ENCODE data around the gene RIPPLY2.

GRCh38 chr6:83824388-83824801, 28.8 kb upstream of the RIPPLY2 start:
- TF ChIP-seq POLR2AphosphoS5 (IDR thresholded peaks at IDR 0.05; ENCODE audit: low read depth, low read length) (no peak), REST (IDR thresholded peaks at IDR 0.05; ENCODE audit: insufficient read depth in 1 of 2, low read depth in 2 of 2, low read length in 2 of 2) (no peak), TAF1 (IDR thresholded peaks at IDR 0.05; ENCODE audit: borderline replicate concordance, insufficient read depth, low read length) (no peak), SIN3A (IDR thresholded peaks at IDR 0.05; ENCODE audit: borderline replicate concordance, insufficient read depth, low read length) (no peak)
